GM23338 (cell line): ENCODE results near the gene NLGN1. TPM values are rescaled to one million over a fixed set of nuclear protein-coding genes. Genes with fewer than 3 reads are reported as not detected.

Experiments
- ATAC-seq: fragments of 200-7000 bp; cut with Tn5 transposase; 3 replicates; pipeline ENCODE4 v1.9.1; 2020
- DNase-seq: peaks from one replicate; pipeline ENCODE4 v3.0.0-alpha.2; 2015; ENCODE audit warnings: low spot score
- H2AFZ ChIP-seq: fragments of 200-600 bp; sonication (generic); 2 replicates; pipeline ENCODE4 v1.8.0; 2016; ENCODE audit warnings: antibody characterized with exemption, mild to moderate bottlenecking, moderate library complexity
- H3F3A ChIP-seq: fragments of 200-600 bp; sonication (generic); replicated peaks from 2 replicates; pipeline ENCODE4 v1.8.0; 2017; ENCODE audit warnings: antibody characterized with exemption, mixed run types, low read depth
- H3K27ac ChIP-seq: fragments of 200-600 bp; sonication (generic); 2 replicates; pipeline ENCODE4 v1.6.1; 2016; ENCODE audit warnings: low read depth
- H3K27me3 ChIP-seq: fragments of 200-600 bp; sonication (generic); 2 replicates; pipeline ENCODE4 v1.8.0; 2016; ENCODE audit warnings: mild to moderate bottlenecking, mixed run types, moderate library complexity; ENCODE audit not compliant: insufficient read depth
- H3K36me3 ChIP-seq: fragments of 200-600 bp; sonication (generic); 2 replicates; pipeline ENCODE4 v1.8.0; 2016; ENCODE audit warnings: mild to moderate bottlenecking; ENCODE audit not compliant: insufficient read depth
- H3K4me1 ChIP-seq: fragments of 200-600 bp; sonication (generic); 2 replicates; pipeline ENCODE4 v1.8.0; 2016; ENCODE audit warnings: mild to moderate bottlenecking, moderate library complexity; ENCODE audit not compliant: insufficient read depth
- H3K4me2 ChIP-seq: fragments of 200-600 bp; sonication (generic); 2 replicates; pipeline ENCODE4 v1.7.1; 2017; ENCODE audit warnings: mixed run types
- H3K4me3 ChIP-seq: fragments of 200-600 bp; sonication (generic); 2 replicates; pipeline ENCODE4 v1.6.1; 2016; ENCODE audit warnings: mixed run types
- H3K79me2 ChIP-seq: fragments of 200-600 bp; sonication (generic); replicated peaks from 2 replicates; pipeline ENCODE4 v1.8.0; 2017; ENCODE audit warnings: mild to moderate bottlenecking; ENCODE audit not compliant: insufficient read depth
- H3K9me2 ChIP-seq: fragments of 200-600 bp; sonication (generic); 2 replicates; pipeline ENCODE4 v1.8.0; 2017; ENCODE audit not compliant: insufficient read depth
- H4K20me1 ChIP-seq: fragments of 200-600 bp; sonication (generic); replicated peaks from 2 replicates; pipeline ENCODE4 v1.8.0; 2017; ENCODE audit warnings: mild to moderate bottlenecking; ENCODE audit not compliant: insufficient read depth
- H3K27ac Mint-ChIP-seq: 2 replicates; pipeline ENCODE4 v1.8.0; 2020; ENCODE audit warnings: inconsistent platforms, mild to moderate bottlenecking, moderate library complexity, mixed read lengths
- H3K27me3 Mint-ChIP-seq: 3 replicates; pipeline ENCODE4 v1.8.0; 2022; ENCODE audit warnings: low read depth, mild to moderate bottlenecking, moderate library complexity, mixed read lengths, inconsistent platforms; ENCODE audit not compliant: insufficient read depth, poor library complexity
- H3K36me3 Mint-ChIP-seq: 3 replicates; pipeline ENCODE4 v1.8.0; 2021; ENCODE audit warnings: low read depth, mild to moderate bottlenecking, inconsistent platforms, moderate library complexity, mixed read lengths
- H3K4me1 Mint-ChIP-seq: 3 replicates; pipeline ENCODE4 v1.8.0; 2020; ENCODE audit warnings: mild to moderate bottlenecking, inconsistent platforms, mixed read lengths
- H3K4me3 Mint-ChIP-seq: 3 replicates; pipeline ENCODE4 v1.8.0; 2021; ENCODE audit warnings: moderate library complexity, mild to moderate bottlenecking, inconsistent platforms, mixed read lengths
- H3K9me3 Mint-ChIP-seq: 3 replicates; pipeline ENCODE4 v1.8.0; 2020; ENCODE audit warnings: moderate library complexity, mild to moderate bottlenecking, inconsistent platforms, mixed read lengths
- CREB1 ChIP-seq: fragments of 250-450 bp; sonication (Bioruptor Pico); IDR thresholded peaks from 2 replicates; pipeline ENCODE4 v1.5.0; 2020; ENCODE audit warnings: low read depth, mild to moderate bottlenecking, moderate library complexity
- EZH2 ChIP-seq: fragments of 200-600 bp; sonication (generic); IDR thresholded peaks from one replicate; pipeline ENCODE4 v1.8.0; 2017; ENCODE audit warnings: antibody characterized with exemption, mild to moderate bottlenecking, low read depth; ENCODE audit not compliant: unreplicated experiment
- JUNB ChIP-seq: IDR thresholded peaks from one replicate; pipeline ENCODE4 v1.6.1; 2016; ENCODE audit warnings: antibody characterized with exemption; ENCODE audit not compliant: unreplicated experiment
- NANOG ChIP-seq: IDR thresholded peaks from 2 replicates; pipeline ENCODE4 v1.6.1; 2016; ENCODE audit warnings: antibody characterized with exemption, borderline replicate concordance
- POLR2AphosphoS5 ChIP-seq: IDR thresholded peaks from 2 replicates; pipeline ENCODE4 v1.6.1; 2016; ENCODE audit warnings: antibody characterized with exemption, low read depth
- STAT1 ChIP-seq: IDR thresholded peaks from one replicate; pipeline ENCODE4 v1.6.1; 2016; ENCODE audit warnings: antibody characterized with exemption; ENCODE audit not compliant: unreplicated experiment
- ZNF114 ChIP-seq: fragments of 250-450 bp; sonication (Bioruptor Pico); IDR thresholded peaks from 2 replicates; pipeline ENCODE4 v1.5.0; 2020; ENCODE audit warnings: mild to moderate bottlenecking, moderate library complexity
- ZNF331 ChIP-seq: fragments of 250-450 bp; sonication (Bioruptor Pico); IDR thresholded peaks from 2 replicates; pipeline ENCODE4 v1.5.0; 2020; ENCODE audit warnings: low read depth, mild to moderate bottlenecking, moderate library complexity
- ZNF462 ChIP-seq: fragments of 250-450 bp; sonication (Bioruptor Pico); IDR thresholded peaks from 2 replicates; pipeline ENCODE4 v1.5.0; 2020; ENCODE audit warnings: mild to moderate bottlenecking, moderate library complexity
- polyA plus RNA-seq: library from polyadenylated mRNA; unstranded; fragments of >200 nt; fragmentation: Nextera tagmentation; extraction: Ambion mirVana; gene quantifications from 2 replicates; pipeline ENCODE4 v1.2.1, GENCODE V29; 2016
- total RNA-seq: library from RNA; depleted of rRNA; stranded (reverse); fragments of >200 nt; shearing (Covaris generic); gene quantifications from 2 replicates; pipeline ENCODE4 v1.2.3, GENCODE V29; 2014
- TF ChIP-seq, protein P1 (sequence below): IDR thresholded peaks from 2 replicates; pipeline ENCODE4 v1.6.1; 2016; ENCODE audit warnings: antibody characterized with exemption
- TF ChIP-seq, protein P2 (sequence below): IDR thresholded peaks from one replicate; pipeline ENCODE4 v1.6.1; 2018; ENCODE audit warnings: antibody characterized with exemption; ENCODE audit not compliant: unreplicated experiment

NLGN1 gene
- total and polyA plus RNA-seq, 2 experiments from 2014 or later: 6.5 to 18.6 TPM

- no peaks in the 10 kb centered on the region for H3F3A ChIP-seq
- peaks cover 7% of the 10 kb centered on the region; the same call in 2 of the 3 replicates for H3K4me1 Mint-ChIP-seq
- no peak overlapping the region for H2AFZ ChIP-seq
- no peaks in the 10 kb centered on the region; the same call in 2 of the 3 replicates for H3K9me3 Mint-ChIP-seq
- no peaks in the 10 kb centered on the region for H3K36me3 ChIP-seq
- H3K27ac ChIP-seq: no peak overlapping the region
- H4K20me1 ChIP-seq: no peaks in the 10 kb centered on the region
- H3K27me3 ChIP-seq: no peaks in the 10 kb centered on the region
- H3K4me3 ChIP-seq: no peak overlapping the region
- ATAC-seq: no peak
- no peak overlapping the region for H3K4me2 ChIP-seq
- H3K27ac Mint-ChIP-seq: no peak overlapping the region
- H3K9me2 ChIP-seq: peaks cover 3% of the 10 kb centered on the region; the same call in 1 of the 2 replicates
- H3K27me3 Mint-ChIP-seq: no peaks in the 10 kb centered on the region
- H3K79me2 ChIP-seq: no peaks in the 10 kb centered on the region
- no peaks in the 10 kb centered on the region for H3K36me3 Mint-ChIP-seq
- peaks cover 9% of the 10 kb centered on the region; the same call in 1 of the 2 replicates for H3K4me1 ChIP-seq
- DNase-seq: no peak
- no peak for TF ChIP-seq NANOG
- TF ChIP-seq ZNF331: no peak
- no peak overlapping the region for H3K4me3 Mint-ChIP-seq
Measured at GRCh38 chr3:173826901-173827609, 429.5 kb downstream of the NLGN1 start.

- TF ChIP-seq EZH2: no peak
- no peak for TF ChIP-seq ZNF331
- TF ChIP-seq POLR2AphosphoS5: no peak
- TF ChIP-seq, protein P1, sequence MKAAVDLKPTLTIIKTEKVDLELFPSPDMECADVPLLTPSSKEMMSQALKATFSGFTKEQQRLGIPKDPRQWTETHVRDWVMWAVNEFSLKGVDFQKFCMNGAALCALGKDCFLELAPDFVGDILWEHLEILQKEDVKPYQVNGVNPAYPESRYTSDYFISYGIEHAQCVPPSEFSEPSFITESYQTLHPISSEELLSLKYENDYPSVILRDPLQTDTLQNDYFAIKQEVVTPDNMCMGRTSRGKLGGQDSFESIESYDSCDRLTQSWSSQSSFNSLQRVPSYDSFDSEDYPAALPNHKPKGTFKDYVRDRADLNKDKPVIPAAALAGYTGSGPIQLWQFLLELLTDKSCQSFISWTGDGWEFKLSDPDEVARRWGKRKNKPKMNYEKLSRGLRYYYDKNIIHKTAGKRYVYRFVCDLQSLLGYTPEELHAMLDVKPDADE: no peak
- no peak for TF ChIP-seq ZNF462
- no peak for TF ChIP-seq STAT1
- TF ChIP-seq, protein P2, sequence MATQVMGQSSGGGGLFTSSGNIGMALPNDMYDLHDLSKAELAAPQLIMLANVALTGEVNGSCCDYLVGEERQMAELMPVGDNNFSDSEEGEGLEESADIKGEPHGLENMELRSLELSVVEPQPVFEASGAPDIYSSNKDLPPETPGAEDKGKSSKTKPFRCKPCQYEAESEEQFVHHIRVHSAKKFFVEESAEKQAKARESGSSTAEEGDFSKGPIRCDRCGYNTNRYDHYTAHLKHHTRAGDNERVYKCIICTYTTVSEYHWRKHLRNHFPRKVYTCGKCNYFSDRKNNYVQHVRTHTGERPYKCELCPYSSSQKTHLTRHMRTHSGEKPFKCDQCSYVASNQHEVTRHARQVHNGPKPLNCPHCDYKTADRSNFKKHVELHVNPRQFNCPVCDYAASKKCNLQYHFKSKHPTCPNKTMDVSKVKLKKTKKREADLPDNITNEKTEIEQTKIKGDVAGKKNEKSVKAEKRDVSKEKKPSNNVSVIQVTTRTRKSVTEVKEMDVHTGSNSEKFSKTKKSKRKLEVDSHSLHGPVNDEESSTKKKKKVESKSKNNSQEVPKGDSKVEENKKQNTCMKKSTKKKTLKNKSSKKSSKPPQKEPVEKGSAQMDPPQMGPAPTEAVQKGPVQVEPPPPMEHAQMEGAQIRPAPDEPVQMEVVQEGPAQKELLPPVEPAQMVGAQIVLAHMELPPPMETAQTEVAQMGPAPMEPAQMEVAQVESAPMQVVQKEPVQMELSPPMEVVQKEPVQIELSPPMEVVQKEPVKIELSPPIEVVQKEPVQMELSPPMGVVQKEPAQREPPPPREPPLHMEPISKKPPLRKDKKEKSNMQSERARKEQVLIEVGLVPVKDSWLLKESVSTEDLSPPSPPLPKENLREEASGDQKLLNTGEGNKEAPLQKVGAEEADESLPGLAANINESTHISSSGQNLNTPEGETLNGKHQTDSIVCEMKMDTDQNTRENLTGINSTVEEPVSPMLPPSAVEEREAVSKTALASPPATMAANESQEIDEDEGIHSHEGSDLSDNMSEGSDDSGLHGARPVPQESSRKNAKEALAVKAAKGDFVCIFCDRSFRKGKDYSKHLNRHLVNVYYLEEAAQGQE: no peak
- TF ChIP-seq JUNB: no peak
- TF ChIP-seq CREB1 (CRISPR knock-in tag): no peak
- TF ChIP-seq ZNF114 (CRISPR knock-in tag): no peak
- Histone ChIP-seq H3K79me2 (no peaks in the 10 kb centered on the region), H3K27ac (no peak overlapping the region), H3K4me3 (no peak overlapping the region), H3F3A (no peaks in the 10 kb centered on the region), H3K9me2 (0 out of 2 replicates have a peak, but pooled peaks cover under 1% of the 10 kb centered on the region), H3K4me2 (no peak overlapping the region), H3K4me1 (peaks cover 4% of the 10 kb centered on the region; the same call in 1 of the 2 replicates), H2AFZ (no peak overlapping the region), H3K27me3 (no peaks in the 10 kb centered on the region), H3K36me3 (no peaks in the 10 kb centered on the region), H4K20me1 (no peaks in the 10 kb centered on the region)
- peaks cover 25% of the 10 kb centered on the region for H3K36me3 Mint-ChIP-seq
- H3K27me3 Mint-ChIP-seq: peaks cover 2% of the 10 kb centered on the region
- H3K4me3 Mint-ChIP-seq: no peak overlapping the region
- DNase-seq (no peak), ATAC-seq (no peak)
- H3K4me1 Mint-ChIP-seq: peaks cover 11% of the 10 kb centered on the region; the same call in 2 of the 3 replicates
- H3K9me3 Mint-ChIP-seq: peaks cover 15% of the 10 kb centered on the region
- H3K27ac Mint-ChIP-seq: no peak overlapping the region
Measured at GRCh38 chr3:173838644-173839043, 441.1 kb downstream of the NLGN1 start.
